A673 (cell line): ENCODE results near the gene SPX.

ENCODE experiments used
- EZH2 ChIP-seq: fragments of 200-600 bp; sonication (generic); IDR thresholded peaks from 2 replicates; pipeline ENCODE4 v1.6.1; 2017; ENCODE audit warnings: borderline replicate concordance, low read depth, mild to moderate bottlenecking, mixed read lengths, antibody characterized with exemption, low read length; ENCODE audit not compliant: poor library complexity, severe bottlenecking
- TF ChIP-seq, protein P1 (sequence below): fragments of 300-800, 200-600 bp; sonication (generic); conservative IDR thresholded peaks from 2 replicates; pipeline ENCODE4 v1.5.1; 2017; ENCODE audit warnings: low read depth, mild to moderate bottlenecking, antibody characterized with exemption, low read length, moderate library complexity, mixed read lengths

- TF ChIP-seq, protein P1, sequence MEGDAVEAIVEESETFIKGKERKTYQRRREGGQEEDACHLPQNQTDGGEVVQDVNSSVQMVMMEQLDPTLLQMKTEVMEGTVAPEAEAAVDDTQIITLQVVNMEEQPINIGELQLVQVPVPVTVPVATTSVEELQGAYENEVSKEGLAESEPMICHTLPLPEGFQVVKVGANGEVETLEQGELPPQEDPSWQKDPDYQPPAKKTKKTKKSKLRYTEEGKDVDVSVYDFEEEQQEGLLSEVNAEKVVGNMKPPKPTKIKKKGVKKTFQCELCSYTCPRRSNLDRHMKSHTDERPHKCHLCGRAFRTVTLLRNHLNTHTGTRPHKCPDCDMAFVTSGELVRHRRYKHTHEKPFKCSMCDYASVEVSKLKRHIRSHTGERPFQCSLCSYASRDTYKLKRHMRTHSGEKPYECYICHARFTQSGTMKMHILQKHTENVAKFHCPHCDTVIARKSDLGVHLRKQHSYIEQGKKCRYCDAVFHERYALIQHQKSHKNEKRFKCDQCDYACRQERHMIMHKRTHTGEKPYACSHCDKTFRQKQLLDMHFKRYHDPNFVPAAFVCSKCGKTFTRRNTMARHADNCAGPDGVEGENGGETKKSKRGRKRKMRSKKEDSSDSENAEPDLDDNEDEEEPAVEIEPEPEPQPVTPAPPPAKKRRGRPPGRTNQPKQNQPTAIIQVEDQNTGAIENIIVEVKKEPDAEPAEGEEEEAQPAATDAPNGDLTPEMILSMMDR: no peak
- no peak for TF ChIP-seq EZH2
These were observed 18.2 kb upstream of the SPX start for GRCh38 chr12:21507849-21508248.
